SK-N-MC (cell line): ENCODE results near the gene CLCN4.

Experiments
- EZH2 ChIP-seq: fragments of 200-600 bp; sonication (generic); IDR thresholded peaks from one replicate; pipeline ENCODE4 v1.6.1; 2017; ENCODE audit warnings: antibody characterized with exemption
- FOXP2 ChIP-seq: optimal IDR thresholded peaks from 2 replicates; pipeline ENCODE3; 2011; ENCODE audit warnings: mild to moderate bottlenecking, moderate library complexity; ENCODE audit not compliant: insufficient read depth; ENCODE audit errors: extremely low read length, control extremely low read depth
- POLR2AphosphoS5 ChIP-seq: IDR thresholded peaks from 2 replicates; pipeline ENCODE4 v1.6.1; 2012; ENCODE audit warnings: mild to moderate bottlenecking, low read depth, low read length, borderline replicate concordance

GRCh38 chrX:10186355-10186754 is 29.6 kb downstream of the CLCN4 start:
- TF ChIP-seq POLR2AphosphoS5 = no peak
- TF ChIP-seq EZH2 = no peak
- TF ChIP-seq FOXP2 = no peak
